Neural cell (in vitro differentiated cells): Measurements from ENCODE around the gene ABI2.

Source experiments
- CTCF ChIP-seq: fragments of 450-650 bp; IDR thresholded peaks from 2 replicates; pipeline ENCODE4 v1.5.1; 2014; ENCODE audit warnings: antibody characterized with exemption, mild to moderate bottlenecking, moderate library complexity; ENCODE audit not compliant: poor library complexity, severe bottlenecking
- EP300 ChIP-seq: fragments of 450-650 bp; conservative IDR thresholded peaks from 2 replicates; pipeline ENCODE4 v1.6.1; 2014; ENCODE audit warnings: antibody characterized with exemption, mild to moderate bottlenecking, moderate library complexity; ENCODE audit not compliant: poor library complexity, severe bottlenecking
- POLR2AphosphoS5 ChIP-seq: IDR thresholded peaks from 2 replicates; pipeline ENCODE4 v1.6.1; 2012
- SMC3 ChIP-seq: fragments of 450-650 bp; conservative IDR thresholded peaks from 2 replicates; pipeline ENCODE4 v1.6.1; 2014; ENCODE audit warnings: antibody characterized with exemption, mild to moderate bottlenecking, moderate library complexity; ENCODE audit not compliant: poor library complexity

DNA sequence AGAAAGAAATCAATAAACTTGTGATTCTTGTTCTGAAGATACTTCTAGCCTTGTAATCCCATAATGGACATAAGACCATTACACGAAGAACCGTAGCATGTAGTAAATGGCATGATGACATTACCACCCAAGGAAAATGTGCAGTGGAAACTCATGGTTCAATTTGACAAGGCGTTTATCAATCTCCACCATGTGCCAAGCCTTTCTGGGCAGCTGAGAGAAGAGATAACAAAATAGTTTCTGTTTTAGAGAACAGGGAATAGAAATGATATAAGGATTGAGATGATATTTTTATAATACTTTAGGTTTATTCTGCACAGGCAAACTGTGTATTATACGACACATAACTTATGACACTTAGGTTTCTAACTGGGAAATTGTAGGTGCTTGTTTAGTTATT, 19.2 kb downstream of the ABI2 start:
- no peak for TF ChIP-seq CTCF
- TF ChIP-seq POLR2AphosphoS5, result no peak
- no peak for TF ChIP-seq EP300
- TF ChIP-seq SMC3, result no peak
